K562 (cell line): ENCODE results near the gene IL25. TPM values are rescaled to one million over a fixed set of nuclear protein-coding genes. Genes with fewer than 3 reads are reported as not detected.

Experiments used
- ATAC-seq: fragments of 200-7000 bp; cut with Tn5 transposase; 3 replicates; pipeline ENCODE4 v1.9.1; 2020; ENCODE audit warnings: moderate library complexity
- BruUV-seq: library from RNA; stranded (reverse); fragments of 400-500 nt; replicated peaks from 2 replicates; lab custom pipeline; 2021; lab: Mats Ljungman, UMichigan
- CTCF ChIA-PET: fragments of 300-600 bp; formaldehyde crosslinking; extraction: SDS; loops from one replicate; lab custom pipeline; 2021; ENCODE audit warnings: low intra/inter-chr PET ratio; lab: Yijun Ruan, JAX
- POLR2A ChIA-PET: fragments of 300-600, 350-650 bp; sonication (Branson Sonifier 250); formaldehyde crosslinking; extraction: SDS; loops from one replicate; lab custom pipeline; 2021; ENCODE audit warnings: antibody characterized with exemption, inconsistent platforms; lab: Yijun Ruan, JAX
- DNase-seq, 4 experiments: peaks; one replicate each; pipeline versions ENCODE4 v3.0.0 to v3.0.0-alpha.2; 2011 to 2018; ENCODE audit warnings: low spot score in 3 of 4, mixed read lengths in 3 of 4; ENCODE audit errors: extremely low read depth in 1 of 4
- FAIRE-seq: peaks from 2 replicates; lab custom pipeline; 2011; peaks lifted over from hg19 to GRCh38; lab: Jason Lieb, UNC
- H2AFZ ChIP-seq: 2 replicates; pipeline ENCODE4 v1.6.0; 2011; ENCODE audit warnings: low read depth, low read length, control low read depth, inconsistent platforms
- H3K27ac ChIP-seq: fragments of 200-600 bp; 3 replicates; pipeline ENCODE4 v1.8.0; 2011; ENCODE audit warnings: low read depth, mild to moderate bottlenecking, control low read depth, inconsistent platforms, low read length, moderate library complexity, mixed read lengths; ENCODE audit errors: extremely low read depth
- H3K27me3 ChIP-seq, 2 experiments: fragments of 300-600 bp in 1 of 2; 2 replicates in 1 of 2; 3 replicates in 1 of 2; pipeline versions ENCODE4 v1.6.0 to v1.8.0; 2011; ENCODE audit warnings: inconsistent platforms in 2 of 2, low read length in 2 of 2, mild to moderate bottlenecking in 1 of 2, mixed read lengths in 1 of 2, moderate library complexity in 1 of 2; ENCODE audit not compliant: control insufficient read depth in 2 of 2, insufficient read depth in 2 of 2
- H3K36me3 ChIP-seq: fragments of 300-600 bp; 3 replicates; pipeline ENCODE4 v1.8.0; 2011; ENCODE audit warnings: mild to moderate bottlenecking, low read length, inconsistent platforms; ENCODE audit not compliant: control insufficient read depth, insufficient read depth
- H3K4me1 ChIP-seq, 2 experiments: fragments of 200-600 bp in 1 of 2; replicated peaks in 1 of 2; 2 replicates in 1 of 2; 3 replicates in 1 of 2; pipeline versions ENCODE4 v1.5.1 to v1.8.0; 2011; ENCODE audit warnings: inconsistent platforms in 2 of 2, low read length in 2 of 2, mild to moderate bottlenecking in 1 of 2, mixed read lengths in 1 of 2, moderate library complexity in 1 of 2; ENCODE audit not compliant: control insufficient read depth in 2 of 2, insufficient read depth in 2 of 2
- H3K4me2 ChIP-seq: 2 replicates; pipeline ENCODE4 v1.6.1; 2011; ENCODE audit warnings: low read length, control low read depth, inconsistent platforms, mixed read lengths; ENCODE audit not compliant: insufficient read depth
- H3K4me3 ChIP-seq: fragments of 200-600 bp; sonication (generic), shearing (Covaris generic); 2 replicates; pipeline ENCODE4 v1.5.1; 2016; ENCODE audit warnings: control low read depth, inconsistent platforms
- H3K79me2 ChIP-seq: fragments of 200-600 bp; 3 replicates; pipeline ENCODE4 v1.8.0; 2011; ENCODE audit warnings: low read length, inconsistent platforms; ENCODE audit not compliant: control insufficient read depth, insufficient read depth
- H3K9ac ChIP-seq, 2 experiments: 2 replicates each; pipeline versions ENCODE4 v1.6.0 to v1.6.1; 2011; ENCODE audit warnings: low read depth in 2 of 2, low read length in 2 of 2, control low read depth in 1 of 2, inconsistent platforms in 1 of 2, mild to moderate bottlenecking in 1 of 2, mixed read lengths in 1 of 2; ENCODE audit not compliant: insufficient read depth in 1 of 2
- H3K9me1 ChIP-seq: one replicate; pipeline ENCODE4 v1.6.0; 2011; ENCODE audit warnings: inconsistent platforms, mild to moderate bottlenecking, low read length, moderate library complexity; ENCODE audit not compliant: control insufficient read depth, insufficient read depth
- H3K9me3 ChIP-seq: replicated peaks from 2 replicates; pipeline ENCODE4 v1.5.1; 2011; ENCODE audit warnings: low read depth, low read length, inconsistent platforms; ENCODE audit not compliant: control insufficient read depth, insufficient read depth
- H4K20me1 ChIP-seq: replicated peaks from 2 replicates; pipeline ENCODE4 v1.6.1; 2011; ENCODE audit warnings: low read length, inconsistent platforms, mixed read lengths; ENCODE audit not compliant: control insufficient read depth, insufficient read depth
- FIP1L1 ChIP-seq: fragments of 200-400 bp; formaldehyde crosslinking; IDR thresholded peaks from 2 replicates; pipeline ENCODE4 v1.6.1; 2018; ENCODE audit warnings: mild to moderate bottlenecking, low read depth, low read length; ENCODE audit not compliant: poor library complexity, severe bottlenecking
- MEIS2 ChIP-seq: fragments of 450-650 bp; IDR thresholded peaks from 2 replicates; pipeline ENCODE4 v1.6.1; 2014; ENCODE audit warnings: mild to moderate bottlenecking; ENCODE audit not compliant: partially characterized antibody
- TGIF2 ChIP-seq: sonication (generic); formaldehyde crosslinking; IDR thresholded peaks from 2 replicates; pipeline ENCODE4 v1.8.1; 2022; ENCODE audit warnings: mild to moderate bottlenecking, missing genetic modification reagents, moderate library complexity
- WHSC1 ChIP-seq: IDR thresholded peaks from one replicate; pipeline ENCODE4 v1.6.1; 2012; ENCODE audit warnings: low read length, control low read depth, inconsistent platforms
- WGBS: fragments of 100-300 bp; shearing (Covaris generic); methylation state at CpG from one replicate; pipeline ENCODE4 v1.1.6; 2016; ENCODE audit warnings: low coverage, mixed read lengths; ENCODE audit not compliant: insufficient coverage; ENCODE audit errors: missing lambda C conversion rate; 5-methylcytosine and 5-hydroxymethylcytosine counted together
- in situ Hi-C: fragments of 300-500 bp; cut with MboI; formaldehyde crosslinking; loops from 4 replicates; pipeline ENCODE4 v1.15.0; 2018; ENCODE audit warnings: inconsistent platforms, mixed read lengths
- intact Hi-C: fragments of 100-400 bp; cut with micrococcal nuclease; formaldehyde crosslinking; loops from 2 replicates; pipeline ENCODE4 v1.14.2; 2022
- polyA plus RNA-seq, 8 experiments: library from polyadenylated mRNA; depleted of rRNA in 4 of 8; stranded (reverse) in 5 of 8; unstranded in 3 of 8; fragments of >200 nt; fragmentation: Nextera tagmentation in 2 of 8; fragmentation: Illumina TruSeq in 1 of 8; extraction: Ambion mirVana in 2 of 8; extraction: Trizol in 1 of 8; gene quantifications; 2 replicates each; pipeline versions ENCODE4 v1.2.1 to v1.2.3, GENCODE V29; 2011 to 2014; ENCODE audit warnings: inconsistent platforms in 1 of 8, missing spikeins in 1 of 8
- total RNA-seq, 7 experiments: library from RNA; depleted of rRNA in 6 of 7; stranded (reverse); fragments of >200 nt in 6 of 7; fragmentation: Illumina TruSeq in 2 of 7; extraction: Trizol in 2 of 7; gene quantifications; 2 replicates each; pipeline versions ENCODE4 v1.2.1 to v1.2.3, GENCODE V29; 2011 to 2021; ENCODE audit warnings: low replicate concordance in 1 of 7
- TF ChIP-seq, protein P1 (sequence below): fragments of 250-450 bp; sonication (Bioruptor Pico); IDR thresholded peaks from 2 replicates; pipeline ENCODE4 v1.4.0; 2020; ENCODE audit warnings: borderline replicate concordance

IL25 gene
- total and polyA plus RNA-seq, 9 of the 15 experiments (the other 6 are each of a cell fraction or from before 2014, with no cell fraction given), result not detected

DNA sequence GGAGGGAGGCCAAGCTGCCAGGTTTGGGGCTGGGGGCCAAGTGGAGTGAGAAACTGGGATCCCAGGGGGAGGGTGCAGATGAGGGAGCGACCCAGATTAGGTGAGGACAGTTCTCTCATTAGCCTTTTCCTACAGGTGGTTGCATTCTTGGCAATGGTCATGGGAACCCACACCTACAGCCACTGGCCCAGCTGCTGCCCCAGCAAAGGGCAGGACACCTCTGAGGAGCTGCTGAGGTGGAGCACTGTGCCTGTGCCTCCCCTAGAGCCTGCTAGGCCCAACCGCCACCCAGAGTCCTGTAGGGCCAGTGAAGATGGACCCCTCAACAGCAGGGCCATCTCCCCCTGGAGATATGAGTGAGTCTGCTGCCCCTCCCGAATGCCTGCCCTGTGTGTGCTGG is 432 bp downstream of the IL25 start:
- Histone ChIP-seq H3K27me3 (peaks cover 2 to 31% of the 10 kb centered on the region in 2 experiments; a peak in 3 of 5 replicates), H3K79me2 (no peaks in the 10 kb centered on the region), H4K20me1 (no peaks in the 10 kb centered on the region), H3K4me1 (peaks cover 0 to 9% of the 10 kb centered on the region in 2 experiments; a peak in 3 of 5 replicates), H3K36me3 (no peaks in the 10 kb centered on the region), H3K27ac (no peak overlapping the region), H3K9ac (no peak overlapping the region), H3K4me2 (no peak overlapping the region), H3K9me3 (no peaks in the 10 kb centered on the region), H2AFZ (no peak overlapping the region), H3K4me3 (no peak overlapping the region), H3K9me1 (no peaks in the 10 kb centered on the region)
- DNase-seq, result no peak
- POLR2A ChIA-PET, result interaction anchor here (0.6 to 1.1 kb wide), 3 partner anchors 13 to 278 kb away, joined by 3 read pairs; partner anchors contain the start of genes ACIN1 and C14orf119
- intact Hi-C loops, result no loop called here
- CTCF ChIA-PET, result no interaction called here
- TF ChIP-seq, protein P1, sequence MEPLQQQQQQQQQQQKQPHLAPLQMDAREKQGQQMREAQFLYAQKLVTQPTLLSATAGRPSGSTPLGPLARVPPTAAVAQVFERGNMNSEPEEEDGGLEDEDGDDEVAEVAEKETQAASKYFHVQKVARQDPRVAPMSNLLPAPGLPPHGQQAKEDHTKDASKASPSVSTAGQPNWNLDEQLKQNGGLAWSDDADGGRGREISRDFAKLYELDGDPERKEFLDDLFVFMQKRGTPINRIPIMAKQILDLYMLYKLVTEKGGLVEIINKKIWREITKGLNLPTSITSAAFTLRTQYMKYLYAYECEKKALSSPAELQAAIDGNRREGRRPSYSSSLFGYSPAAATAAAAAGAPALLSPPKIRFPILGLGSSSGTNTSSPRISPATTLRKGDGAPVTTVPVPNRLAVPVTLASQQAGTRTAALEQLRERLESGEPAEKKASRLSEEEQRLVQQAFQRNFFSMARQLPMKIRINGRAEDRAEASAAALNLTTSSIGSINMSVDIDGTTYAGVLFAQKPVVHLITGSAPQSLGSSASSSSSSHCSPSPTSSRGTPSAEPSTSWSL, result no peak
- TF ChIP-seq TGIF2 (CRISPR knock-in tag) (no peak), FIP1L1 (no peak), WHSC1 (no peak), MEIS2 (no peak)
- FAIRE-seq, result no peak
- ATAC-seq, result no peak
- in situ Hi-C loops, result no loop called here
- 11% methylated on average over 2 of the region's 3 CpGs for WGBS
- no TSS peak for BruUV-seq
